GM12878 (cell line): ENCODE measurements around the gene ANKDD1A. TPM values are rescaled to one million over a fixed set of nuclear protein-coding genes. Genes with fewer than 3 reads are reported as not detected.

ENCODE experiments used
- ATAC-seq: fragments of 200-7000 bp; cut with Tn5 transposase; 3 replicates; pipeline ENCODE4 v1.9.1; 2020; ENCODE audit warnings: mild to moderate bottlenecking, moderate library complexity
- BruUV-seq: library from RNA; stranded (reverse); fragments of 400-500 nt; replicated peaks from 2 replicates; lab custom pipeline; 2021; lab: Mats Ljungman, UMichigan
- CTCF ChIA-PET: fragments of 300-600 bp; sonication (Branson Sonifier 250); formaldehyde crosslinking; extraction: SDS; loops from one replicate; lab custom pipeline; 2021; ENCODE audit warnings: inconsistent platforms; lab: Yijun Ruan, JAX
- POLR2A ChIA-PET: fragments of 350-600 bp; formaldehyde crosslinking; extraction: SDS; loops from one replicate; lab custom pipeline; 2021; ENCODE audit warnings: inconsistent platforms; lab: Charles Lee
- RAD21 ChIA-PET: fragments of 300-600 bp; sonication (Branson Sonifier 250); formaldehyde crosslinking; loops from one replicate; lab custom pipeline; 2023; ENCODE audit warnings: antibody characterized with exemption; ENCODE audit not compliant: unreplicated experiment; lab: Charles Lee
- SMC1A ChIA-PET: fragments of 300-600 bp; sonication (Branson Sonifier 250); formaldehyde crosslinking; loops from one replicate; lab custom pipeline; 2023; ENCODE audit not compliant: unreplicated experiment, uncharacterized antibody; lab: Charles Lee
- DNase-seq: peaks from one replicate; pipeline ENCODE4 v3.0.0-alpha.2; 2011; ENCODE audit warnings: low read depth, low spot score
- FAIRE-seq: peaks from 3 replicates; lab custom pipeline; 2011; peaks lifted over from hg19 to GRCh38; lab: Jason Lieb, UNC
- H2AFZ ChIP-seq: 2 replicates; pipeline ENCODE4 v1.6.0; 2011; ENCODE audit warnings: low read depth, low read length, control low read depth; ENCODE audit not compliant: control insufficient read depth
- H3K27ac ChIP-seq: 2 replicates; pipeline ENCODE4 v1.5.1; 2011; ENCODE audit warnings: control low read depth; ENCODE audit not compliant: control insufficient read depth, insufficient read depth
- H3K27me3 ChIP-seq, 2 experiments: replicated peaks in 1 of 2; 2 replicates each; pipeline versions ENCODE4 v1.6.0 to v1.6.1; 2011; ENCODE audit warnings: low read length in 1 of 2; ENCODE audit not compliant: control insufficient read depth in 2 of 2, insufficient read depth in 2 of 2
- H3K36me3 ChIP-seq, 2 experiments: 2 replicates each; pipeline ENCODE4 v1.5.1; 2011; ENCODE audit warnings: low read length in 1 of 2; ENCODE audit not compliant: control insufficient read depth in 2 of 2, insufficient read depth in 2 of 2
- H3K4me1 ChIP-seq: 2 replicates; pipeline ENCODE4 v1.6.1; 2011; ENCODE audit warnings: mild to moderate bottlenecking, low read length, moderate library complexity, mixed read lengths; ENCODE audit not compliant: control insufficient read depth, insufficient read depth
- H3K4me2 ChIP-seq: 2 replicates; pipeline ENCODE4 v1.6.0; 2011; ENCODE audit warnings: control low read depth; ENCODE audit not compliant: control insufficient read depth, insufficient read depth
- H3K4me3 ChIP-seq: fragments of 200-600 bp; sonication (generic); 2 replicates; pipeline ENCODE4 v1.5.1; 2016
- H3K79me2 ChIP-seq: 2 replicates; pipeline ENCODE4 v1.6.0; 2011; ENCODE audit warnings: low read length; ENCODE audit not compliant: control insufficient read depth, insufficient read depth
- H3K9ac ChIP-seq: 2 replicates; pipeline ENCODE4 v1.8.0; 2011; ENCODE audit warnings: low read length, control low read depth, mixed read lengths; ENCODE audit not compliant: control insufficient read depth, insufficient read depth
- H3K9me3 ChIP-seq: replicated peaks from 3 replicates; pipeline ENCODE4 v1.5.1; 2011; ENCODE audit warnings: mild to moderate bottlenecking, low read length; ENCODE audit not compliant: control insufficient read depth, insufficient read depth
- H4K20me1 ChIP-seq: 2 replicates; pipeline ENCODE4 v1.6.0; 2011; ENCODE audit not compliant: control insufficient read depth, insufficient read depth
- BACH1 ChIP-seq: fragments of 450-650 bp; IDR thresholded peaks from 2 replicates; pipeline ENCODE4 v1.6.1; 2017; ENCODE audit warnings: mild to moderate bottlenecking, borderline replicate concordance
- BHLHE40 ChIP-seq, 2 experiments: fragments of 450-650 bp in 1 of 2; IDR thresholded peaks; 2 replicates each; pipeline ENCODE4 v1.6.1; 2011 to 2017; ENCODE audit warnings: low read depth in 2 of 2, borderline replicate concordance in 1 of 2, improper control_type of control experiment in 1 of 2, low read length in 1 of 2, mild to moderate bottlenecking in 1 of 2
- CBX3 ChIP-seq: fragments of 200-600 bp; sonication (generic); IDR thresholded peaks from 2 replicates; pipeline ENCODE4 v1.6.1; 2016; ENCODE audit warnings: low read depth, borderline replicate concordance
- CHD4 ChIP-seq: fragments of 200-600 bp; sonication (generic); IDR thresholded peaks from 2 replicates; pipeline ENCODE4 v1.6.1; 2016; ENCODE audit warnings: mild to moderate bottlenecking
- GATAD2B ChIP-seq: fragments of 450-650 bp; conservative IDR thresholded peaks from 2 replicates; pipeline ENCODE4 v1.6.1; 2017; ENCODE audit warnings: low read depth, mild to moderate bottlenecking, moderate library complexity
- MEF2B ChIP-seq: fragments of 450-650 bp; IDR thresholded peaks from 2 replicates; pipeline ENCODE4 v1.6.1; 2018; ENCODE audit warnings: mild to moderate bottlenecking, moderate library complexity; ENCODE audit not compliant: partially characterized antibody, poor library complexity, severe bottlenecking
- MTA3 ChIP-seq: IDR thresholded peaks from 2 replicates; pipeline ENCODE4 v1.6.1; 2012; ENCODE audit warnings: low read length, inconsistent platforms, borderline replicate concordance
- NR2C1 ChIP-seq: fragments of 450-650 bp; IDR thresholded peaks from 2 replicates; pipeline ENCODE4 v1.6.1; 2017; ENCODE audit warnings: antibody characterized with exemption, mild to moderate bottlenecking, moderate library complexity
- POLR2AphosphoS2 ChIP-seq: IDR thresholded peaks from 2 replicates; pipeline ENCODE4 v1.6.1; 2011; ENCODE audit warnings: low read depth, mild to moderate bottlenecking, low read length, improper control_type of control experiment, moderate library complexity
- SIX5 ChIP-seq: IDR thresholded peaks from 2 replicates; pipeline ENCODE4 v1.6.1; 2011; ENCODE audit warnings: mild to moderate bottlenecking, low read depth, low read length, moderate library complexity; ENCODE audit not compliant: severe bottlenecking
- SMAD1 ChIP-seq: fragments of 450-650 bp; IDR thresholded peaks from 2 replicates; pipeline ENCODE4 v1.6.1; 2018; ENCODE audit warnings: mild to moderate bottlenecking, low read depth; ENCODE audit not compliant: partially characterized antibody
- ZNF24 ChIP-seq: fragments of 450-650 bp; IDR thresholded peaks from 2 replicates; pipeline ENCODE4 v1.6.1; 2017; ENCODE audit warnings: antibody characterized with exemption, mild to moderate bottlenecking
- ZNF622 ChIP-seq: fragments of 450-650 bp; IDR thresholded peaks from 2 replicates; pipeline ENCODE4 v1.6.1; 2017; ENCODE audit warnings: mild to moderate bottlenecking, inconsistent platforms
- WGBS: methylation state at CpG from one replicate; pipeline ENCODE4 v1.1.6; 2016; ENCODE audit warnings: low lambda C conversion rate; ENCODE audit not compliant: insufficient replicate concordance, insufficient coverage; ENCODE audit errors: missing lambda C conversion rate; 5-methylcytosine and 5-hydroxymethylcytosine counted together
- in situ Hi-C: fragments of 300-500 bp; cut with MboI; formaldehyde crosslinking; loops from 9 replicates; pipeline ENCODE4 v1.14.3; 2018; ENCODE audit warnings: mixed read lengths
- intact Hi-C: fragments of 100-400 bp; cut with micrococcal nuclease; formaldehyde crosslinking; loops from one replicate; pipeline ENCODE4 v1.14.2; 2022; ENCODE audit not compliant: unreplicated experiment
- polyA plus RNA-seq, 11 experiments: library from polyadenylated mRNA; depleted of rRNA in 4 of 11; unstranded in 6 of 11; stranded (reverse) in 5 of 11; fragments of >200 nt; fragmentation: Nextera tagmentation in 4 of 11; fragmentation: Illumina TruSeq in 1 of 11; extraction: Ambion mirVana in 4 of 11; extraction: Trizol in 1 of 11; gene quantifications; 1 replicate in 1 of 11; 2 replicates in 10 of 11; pipeline versions ENCODE4 v1.2.1 to v1.2.3, GENCODE V29; 2011 to 2016; ENCODE audit warnings: inconsistent platforms in 2 of 11, missing spikeins in 2 of 11, low read depth in 1 of 11
- total RNA-seq, 4 experiments: library from RNA; depleted of rRNA in 3 of 4; stranded (reverse); fragments of >200 nt in 3 of 4; fragmentation: Illumina TruSeq in 1 of 4; extraction: Trizol in 1 of 4; gene quantifications; 2 replicates each; pipeline versions ENCODE4 v1.2.1 to v1.2.3, GENCODE V29; 2013 to 2021
- TF ChIP-seq, protein P1 (sequence below): fragments of 450-650 bp; conservative IDR thresholded peaks from 2 replicates; pipeline ENCODE4 v1.6.1; 2017; ENCODE audit warnings: mild to moderate bottlenecking, moderate library complexity
- TF ChIP-seq, protein P2 (sequence below): IDR thresholded peaks from 2 replicates; pipeline ENCODE4 v1.6.1; 2011; ENCODE audit warnings: mild to moderate bottlenecking, low read depth, low read length, moderate library complexity; ENCODE audit not compliant: insufficient replicate concordance
- TF ChIP-seq, protein P3 (sequence below): fragments of 450-650 bp; IDR thresholded peaks from 2 replicates; pipeline ENCODE4 v1.6.1; 2017; ENCODE audit warnings: borderline replicate concordance
- TF ChIP-seq, protein P4 (sequence below): fragments of 450-650 bp; IDR thresholded peaks from 2 replicates; pipeline ENCODE4 v1.6.1; 2018; ENCODE audit warnings: mild to moderate bottlenecking, low read depth, moderate library complexity; ENCODE audit not compliant: partially characterized antibody

Gene ANKDD1A
- total and polyA plus RNA-seq, 10 of the 15 experiments (the other 5 are each of a cell fraction or from before 2014, with no cell fraction given): 1.5 to 6.6 (median 4.1) TPM

DNA sequence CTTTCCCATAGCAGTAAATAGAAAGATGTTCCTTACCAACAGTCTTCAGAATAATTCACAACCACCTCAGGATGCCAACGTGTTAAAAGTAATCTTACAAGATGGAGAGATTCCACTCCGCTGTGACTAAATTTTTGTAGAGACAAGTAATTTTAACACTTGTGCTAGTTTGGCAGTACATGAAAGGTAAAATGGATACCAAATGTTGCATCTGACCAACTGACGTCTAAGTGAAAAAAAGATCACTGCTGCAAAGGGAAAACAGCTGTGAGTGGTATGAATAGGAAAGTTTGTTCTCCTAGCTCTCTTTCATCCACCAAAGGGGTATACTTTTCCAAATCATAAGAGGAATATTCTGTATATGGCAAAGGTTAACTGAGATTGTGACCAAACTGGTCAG, 75.4 kb downstream of the ANKDD1A start:
- SMC1A ChIA-PET: interaction anchor here (0.6 to 1.6 kb wide), 7 partner anchors 10 to 559 kb away, joined by 3 to 5 read pairs (median 3); no protein-coding TSS in a partner anchor
- Histone ChIP-seq H4K20me1 (no peaks in the 10 kb centered on the region), H3K27ac (no peak overlapping the region), H3K9ac (no peak overlapping the region), H3K4me3 (peak overlapping the region; percentile 7; the same call in 1 of the 2 replicates), H2AFZ (no peak overlapping the region), H3K4me2 (peak overlapping the region; percentile 61), H3K4me1 (peaks cover 7% of the 10 kb centered on the region), H3K79me2 (peaks cover 38% of the 10 kb centered on the region), H3K9me3 (no peaks in the 10 kb centered on the region), H3K36me3 (peaks cover 0 to under 1% of the 10 kb centered on the region in 2 experiments; a peak in 1 of 4 replicates), H3K27me3 (no peaks in the 10 kb centered on the region)
- POLR2A ChIA-PET: interaction anchor here (0.6 to 1.8 kb wide), 3 partner anchors 39 to 181 kb away, joined by 3 to 8 read pairs (median 3); no protein-coding TSS in a partner anchor
- BruUV-seq: no TSS peak
- 54% methylated on average over 3 of the region's 3 CpGs for WGBS
- ATAC-seq (no peak), FAIRE-seq (no peak), DNase-seq (no peak)
- CTCF ChIA-PET: interaction anchor here (1.1 to 1.8 kb wide), 4 partner anchors 22 to 176 kb away, joined by 3 to 5 read pairs (median 4); no protein-coding TSS in a partner anchor
- RAD21 ChIA-PET: interaction anchor here (0.8 to 2.2 kb wide), 3 partner anchors 22 to 256 kb away, joined by 3 to 6 read pairs (median 4); no protein-coding TSS in a partner anchor
- intact Hi-C loops (loop anchor here (5.0 to 10.0 kb wide), 2 partner anchors 95 to 162 kb away; partner anchors contain the start of gene PIF1), in situ Hi-C loops (no loop called here)
- TF ChIP-seq POLR2AphosphoS2: no peak
- no peak for TF ChIP-seq BHLHE40 (IDR thresholded peaks at IDR 0.05; ENCODE audit: borderline replicate concordance in 1 of 2, low read depth in 2 of 2, low read length in 1 of 2)
- no peak for TF ChIP-seq SIX5
- TF ChIP-seq, protein P1, sequence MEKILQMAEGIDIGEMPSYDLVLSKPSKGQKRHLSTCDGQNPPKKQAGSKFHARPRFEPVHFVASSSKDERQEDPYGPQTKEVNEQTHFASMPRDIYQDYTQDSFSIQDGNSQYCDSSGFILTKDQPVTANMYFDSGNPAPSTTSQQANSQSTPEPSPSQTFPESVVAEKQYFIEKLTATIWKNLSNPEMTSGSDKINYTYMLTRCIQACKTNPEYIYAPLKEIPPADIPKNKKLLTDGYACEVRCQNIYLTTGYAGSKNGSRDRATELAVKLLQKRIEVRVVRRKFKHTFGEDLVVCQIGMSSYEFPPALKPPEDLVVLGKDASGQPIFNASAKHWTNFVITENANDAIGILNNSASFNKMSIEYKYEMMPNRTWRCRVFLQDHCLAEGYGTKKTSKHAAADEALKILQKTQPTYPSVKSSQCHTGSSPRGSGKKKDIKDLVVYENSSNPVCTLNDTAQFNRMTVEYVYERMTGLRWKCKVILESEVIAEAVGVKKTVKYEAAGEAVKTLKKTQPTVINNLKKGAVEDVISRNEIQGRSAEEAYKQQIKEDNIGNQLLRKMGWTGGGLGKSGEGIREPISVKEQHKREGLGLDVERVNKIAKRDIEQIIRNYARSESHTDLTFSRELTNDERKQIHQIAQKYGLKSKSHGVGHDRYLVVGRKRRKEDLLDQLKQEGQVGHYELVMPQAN: no peak
- TF ChIP-seq, protein P2, sequence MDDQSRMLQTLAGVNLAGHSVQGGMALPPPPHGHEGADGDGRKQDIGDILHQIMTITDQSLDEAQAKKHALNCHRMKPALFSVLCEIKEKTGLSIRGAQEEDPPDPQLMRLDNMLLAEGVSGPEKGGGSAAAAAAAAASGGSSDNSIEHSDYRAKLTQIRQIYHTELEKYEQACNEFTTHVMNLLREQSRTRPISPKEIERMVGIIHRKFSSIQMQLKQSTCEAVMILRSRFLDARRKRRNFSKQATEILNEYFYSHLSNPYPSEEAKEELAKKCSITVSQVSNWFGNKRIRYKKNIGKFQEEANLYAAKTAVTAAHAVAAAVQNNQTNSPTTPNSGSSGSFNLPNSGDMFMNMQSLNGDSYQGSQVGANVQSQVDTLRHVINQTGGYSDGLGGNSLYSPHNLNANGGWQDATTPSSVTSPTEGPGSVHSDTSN: no peak
- TF ChIP-seq NR2C1: no peak
- TF ChIP-seq MEF2B: no peak
- TF ChIP-seq CBX3: no peak
- no peak for TF ChIP-seq ZNF622
- no peak for TF ChIP-seq CHD4
- TF ChIP-seq, protein P3, sequence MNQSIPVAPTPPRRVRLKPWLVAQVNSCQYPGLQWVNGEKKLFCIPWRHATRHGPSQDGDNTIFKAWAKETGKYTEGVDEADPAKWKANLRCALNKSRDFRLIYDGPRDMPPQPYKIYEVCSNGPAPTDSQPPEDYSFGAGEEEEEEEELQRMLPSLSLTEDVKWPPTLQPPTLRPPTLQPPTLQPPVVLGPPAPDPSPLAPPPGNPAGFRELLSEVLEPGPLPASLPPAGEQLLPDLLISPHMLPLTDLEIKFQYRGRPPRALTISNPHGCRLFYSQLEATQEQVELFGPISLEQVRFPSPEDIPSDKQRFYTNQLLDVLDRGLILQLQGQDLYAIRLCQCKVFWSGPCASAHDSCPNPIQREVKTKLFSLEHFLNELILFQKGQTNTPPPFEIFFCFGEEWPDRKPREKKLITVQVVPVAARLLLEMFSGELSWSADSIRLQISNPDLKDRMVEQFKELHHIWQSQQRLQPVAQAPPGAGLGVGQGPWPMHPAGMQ: no peak
- no peak for TF ChIP-seq ZNF24
- TF ChIP-seq SMAD1: no peak
- no peak for TF ChIP-seq MTA3
- no peak for TF ChIP-seq BACH1
- TF ChIP-seq, protein P4, sequence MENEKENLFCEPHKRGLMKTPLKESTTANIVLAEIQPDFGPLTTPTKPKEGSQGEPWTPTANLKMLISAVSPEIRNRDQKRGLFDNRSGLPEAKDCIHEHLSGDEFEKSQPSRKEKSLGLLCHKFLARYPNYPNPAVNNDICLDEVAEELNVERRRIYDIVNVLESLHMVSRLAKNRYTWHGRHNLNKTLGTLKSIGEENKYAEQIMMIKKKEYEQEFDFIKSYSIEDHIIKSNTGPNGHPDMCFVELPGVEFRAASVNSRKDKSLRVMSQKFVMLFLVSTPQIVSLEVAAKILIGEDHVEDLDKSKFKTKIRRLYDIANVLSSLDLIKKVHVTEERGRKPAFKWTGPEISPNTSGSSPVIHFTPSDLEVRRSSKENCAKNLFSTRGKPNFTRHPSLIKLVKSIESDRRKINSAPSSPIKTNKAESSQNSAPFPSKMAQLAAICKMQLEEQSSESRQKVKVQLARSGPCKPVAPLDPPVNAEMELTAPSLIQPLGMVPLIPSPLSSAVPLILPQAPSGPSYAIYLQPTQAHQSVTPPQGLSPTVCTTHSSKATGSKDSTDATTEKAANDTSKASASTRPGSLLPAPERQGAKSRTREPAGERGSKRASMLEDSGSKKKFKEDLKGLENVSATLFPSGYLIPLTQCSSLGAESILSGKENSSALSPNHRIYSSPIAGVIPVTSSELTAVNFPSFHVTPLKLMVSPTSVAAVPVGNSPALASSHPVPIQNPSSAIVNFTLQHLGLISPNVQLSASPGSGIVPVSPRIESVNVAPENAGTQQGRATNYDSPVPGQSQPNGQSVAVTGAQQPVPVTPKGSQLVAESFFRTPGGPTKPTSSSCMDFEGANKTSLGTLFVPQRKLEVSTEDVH: no peak
- no peak for TF ChIP-seq GATAD2B
